Epithelial cell of proximal tubule (primary cell): ENCODE results near the gene KY. TPM values are rescaled to one million over a fixed set of nuclear protein-coding genes. Genes with fewer than 3 reads are reported as not detected.

Experiments used
- DNase-seq: peaks from one replicate; pipeline ENCODE4 v3.0.0-alpha.2; 2011; ENCODE audit warnings: low read depth
- H3K4me3 ChIP-seq: 2 replicates; pipeline ENCODE4 v1.5.1; 2011; ENCODE audit warnings: low read depth, mild to moderate bottlenecking, low read length
- total RNA-seq: library from RNA; depleted of rRNA; stranded (reverse); fragments of >200 nt; gene quantifications from 2 replicates; pipeline ENCODE4 v1.2.3, GENCODE V29; 2015
- TF ChIP-seq, protein P1 (sequence below): conservative IDR thresholded peaks from 2 replicates; pipeline ENCODE4 v1.5.1; 2012; ENCODE audit warnings: low read depth, mild to moderate bottlenecking, low read length

Gene KY
- total RNA-seq, 1 donor from 2014 or later: not detected

DNA sequence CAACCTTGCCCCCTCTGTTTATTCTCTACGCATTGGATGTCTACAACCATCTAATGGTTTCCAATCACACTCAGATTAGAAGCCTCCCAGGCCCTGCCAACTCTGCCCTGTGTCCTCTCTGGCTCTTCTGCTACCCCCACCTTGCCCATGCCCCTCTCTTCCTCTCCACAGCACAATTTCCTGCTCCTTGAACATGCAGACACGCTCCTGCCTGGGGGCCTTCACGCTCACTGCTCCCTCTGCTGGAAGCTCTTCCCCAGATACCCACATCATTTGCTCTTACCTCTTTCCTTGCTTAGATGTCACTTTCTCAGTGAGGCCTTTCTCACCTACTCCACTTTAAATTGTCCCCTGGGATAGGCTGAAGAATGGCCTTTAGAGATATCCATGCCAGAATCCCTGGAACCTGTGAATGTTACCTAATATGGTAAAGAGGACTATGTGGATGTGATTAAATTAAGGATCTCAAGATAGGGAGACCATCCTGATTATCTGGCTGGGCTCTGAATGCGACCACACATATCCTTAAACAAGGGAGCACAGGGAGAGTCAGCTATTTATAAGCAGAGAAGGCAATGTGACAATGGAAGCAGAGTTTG lies 9.9 kb downstream of the KY start:
- no peak for DNase-seq
- no peak overlapping the region for H3K4me3 ChIP-seq
- TF ChIP-seq, protein P1, sequence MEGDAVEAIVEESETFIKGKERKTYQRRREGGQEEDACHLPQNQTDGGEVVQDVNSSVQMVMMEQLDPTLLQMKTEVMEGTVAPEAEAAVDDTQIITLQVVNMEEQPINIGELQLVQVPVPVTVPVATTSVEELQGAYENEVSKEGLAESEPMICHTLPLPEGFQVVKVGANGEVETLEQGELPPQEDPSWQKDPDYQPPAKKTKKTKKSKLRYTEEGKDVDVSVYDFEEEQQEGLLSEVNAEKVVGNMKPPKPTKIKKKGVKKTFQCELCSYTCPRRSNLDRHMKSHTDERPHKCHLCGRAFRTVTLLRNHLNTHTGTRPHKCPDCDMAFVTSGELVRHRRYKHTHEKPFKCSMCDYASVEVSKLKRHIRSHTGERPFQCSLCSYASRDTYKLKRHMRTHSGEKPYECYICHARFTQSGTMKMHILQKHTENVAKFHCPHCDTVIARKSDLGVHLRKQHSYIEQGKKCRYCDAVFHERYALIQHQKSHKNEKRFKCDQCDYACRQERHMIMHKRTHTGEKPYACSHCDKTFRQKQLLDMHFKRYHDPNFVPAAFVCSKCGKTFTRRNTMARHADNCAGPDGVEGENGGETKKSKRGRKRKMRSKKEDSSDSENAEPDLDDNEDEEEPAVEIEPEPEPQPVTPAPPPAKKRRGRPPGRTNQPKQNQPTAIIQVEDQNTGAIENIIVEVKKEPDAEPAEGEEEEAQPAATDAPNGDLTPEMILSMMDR: peak; percentile 84

DNA sequence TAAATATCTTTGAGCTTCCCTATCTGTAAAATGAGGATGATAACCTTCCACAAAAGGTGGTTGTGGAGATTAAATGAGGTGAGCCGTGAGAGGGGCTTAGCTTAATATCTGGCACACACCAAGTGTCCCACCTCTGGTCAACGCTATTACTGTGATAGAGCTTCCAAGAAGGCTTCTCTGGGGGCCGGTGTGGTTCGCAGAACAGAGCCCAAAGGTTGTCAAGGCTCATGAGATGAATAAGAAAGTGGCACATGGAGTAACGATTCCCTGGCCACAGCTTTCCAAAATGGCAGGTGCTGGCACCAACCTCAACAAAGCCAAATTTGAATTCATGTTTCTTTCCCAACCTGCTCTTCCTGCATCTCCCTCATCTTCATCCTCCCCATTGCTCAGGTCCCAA lies 10.4 kb downstream of the KY start:
- no peak for DNase-seq
- H3K4me3 ChIP-seq: no peak overlapping the region
- TF ChIP-seq, protein P1: no peak

DNA sequence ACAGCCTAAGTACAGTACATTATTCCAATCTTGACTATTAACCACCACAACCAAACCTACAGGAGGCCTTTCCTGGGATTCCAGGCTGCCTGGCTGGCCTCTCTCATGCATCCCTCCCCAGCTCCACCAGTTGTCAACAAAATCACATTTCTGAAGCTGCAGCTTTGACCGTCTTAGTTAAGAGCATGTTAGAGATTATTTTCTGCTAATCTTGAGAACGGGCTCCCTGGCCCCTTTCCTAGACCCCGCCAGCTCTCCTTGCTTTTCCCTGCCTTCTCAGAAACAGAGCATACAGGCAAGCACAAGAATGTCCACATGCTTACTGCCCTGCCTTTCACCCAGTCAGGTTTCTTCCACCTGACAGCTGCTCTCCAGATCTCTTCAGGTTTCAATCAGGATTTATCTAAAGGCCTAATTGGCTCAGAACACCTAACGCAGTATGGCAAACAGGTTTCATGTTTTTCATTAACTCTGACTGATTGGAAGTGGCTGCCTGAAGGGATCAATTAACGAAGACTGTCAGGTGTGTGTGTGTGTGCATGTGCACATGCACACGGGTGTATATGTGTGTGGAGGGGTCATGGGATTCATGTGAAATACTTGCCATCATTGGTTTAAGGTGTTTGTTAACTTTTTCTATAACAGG lies 12.3 kb downstream of the KY start:
- no peak overlapping the region for H3K4me3 ChIP-seq
- TF ChIP-seq, protein P1: no peak
- DNase-seq: no peak

DNA sequence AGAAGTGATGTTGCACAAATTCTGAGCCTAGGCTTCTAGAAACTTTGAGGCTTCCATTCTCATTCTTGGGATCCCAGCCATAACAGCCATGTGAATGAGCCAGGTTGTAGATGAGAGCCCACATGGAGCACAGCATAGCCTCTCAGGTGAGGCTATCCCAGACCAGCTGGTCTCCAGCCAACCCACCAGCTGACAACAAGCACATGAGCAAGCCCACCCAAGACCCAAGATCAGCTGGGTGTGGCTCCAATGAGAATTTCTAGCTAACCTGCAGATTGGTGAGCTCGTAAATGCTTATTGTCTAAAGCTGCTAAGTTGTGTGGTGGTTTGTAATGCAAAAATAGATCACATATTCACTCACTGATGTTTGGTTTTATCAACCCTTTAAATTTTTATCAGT lies 14.4 kb downstream of the KY start:
- TF ChIP-seq, protein P1: no peak
- no peak for DNase-seq
- H3K4me3 ChIP-seq: no peak overlapping the region

DNA sequence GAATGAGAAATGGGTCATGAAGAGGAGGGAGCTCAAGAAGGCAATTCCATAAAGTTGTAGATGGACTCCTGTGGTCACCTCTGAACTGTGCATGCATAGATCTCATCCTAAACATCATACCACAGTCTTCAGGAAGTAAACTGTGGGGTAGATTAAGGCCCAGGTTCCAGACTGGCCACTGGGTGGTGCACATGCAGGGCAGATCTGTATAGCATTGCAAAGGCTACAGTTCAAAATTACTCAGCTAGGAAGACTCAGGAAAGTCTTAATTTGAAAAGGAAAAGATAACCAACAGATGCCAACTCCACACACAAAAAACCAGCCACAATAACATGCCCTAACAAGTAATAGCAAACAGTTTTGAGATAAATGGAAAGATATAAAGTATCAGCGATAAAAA lies 20.3 kb downstream of the KY start:
- H3K4me3 ChIP-seq: no peak overlapping the region
- DNase-seq: no peak
- TF ChIP-seq, protein P1: peak; percentile 63

DNA sequence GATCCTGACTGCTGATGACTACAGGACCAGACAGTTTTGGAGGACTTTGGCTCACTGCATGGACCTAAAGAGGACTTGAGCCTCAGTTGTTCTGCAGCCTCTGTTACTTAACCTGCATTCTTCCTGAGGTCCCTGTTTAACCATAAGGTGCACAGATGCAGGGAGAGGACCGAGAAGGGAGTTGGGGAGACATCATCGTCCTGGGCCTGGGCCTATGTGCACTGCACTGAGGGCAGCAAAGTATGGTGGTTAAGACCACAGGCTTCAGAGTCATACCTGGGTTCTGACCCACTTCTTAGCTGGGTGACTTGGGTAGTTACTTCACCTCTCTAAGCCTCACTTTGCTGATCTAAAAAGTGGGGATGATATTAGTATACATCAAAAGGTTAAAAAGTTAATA lies 21.9 kb downstream of the KY start:
- no peak overlapping the region for H3K4me3 ChIP-seq
- TF ChIP-seq, protein P1: no peak
- no peak for DNase-seq

DNA sequence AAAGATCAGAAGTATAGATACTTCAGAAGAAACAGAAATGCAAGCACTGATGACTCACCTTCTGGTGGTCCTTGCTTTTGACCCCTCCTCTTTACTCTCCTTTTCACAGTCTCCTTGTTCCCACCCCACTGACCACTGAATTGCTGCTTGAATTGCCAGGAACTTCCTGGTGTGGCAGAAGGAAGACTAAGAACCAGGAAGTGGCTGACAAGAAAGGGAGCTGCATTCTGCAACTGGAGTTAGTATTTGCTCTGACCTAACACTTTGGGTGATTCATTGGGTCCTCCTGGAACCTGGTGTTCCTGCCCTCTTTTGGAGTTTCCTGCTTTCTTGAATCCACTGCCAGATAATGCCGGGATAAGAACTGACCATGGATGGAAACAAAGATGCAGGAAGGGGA lies 23.0 kb downstream of the KY start:
- H3K4me3 ChIP-seq: no peak overlapping the region
- DNase-seq: peak; percentile 26
- TF ChIP-seq, protein P1: no peak
